Gastrocnemius medialis (tissue), 4 donors: ENCODE results near the gene SNRPD3. TPM values are rescaled to one million over a fixed set of nuclear protein-coding genes. Genes with fewer than 3 reads are reported as not detected.

Experiments
- ATAC-seq, 2 donors: fragments of 150-250 bp; one replicate each; pipeline ENCODE4 v1.9.1; 2016
- DNase-seq, 2 donors: peaks; one replicate each; pipeline ENCODE4 v3.0.0-alpha.2; 2019
- H3K27ac ChIP-seq, 4 donors: fragments of 200-600 bp; sonication (generic); 1 replicate in 1 of 4; 2 replicates in 3 of 4; pipeline ENCODE4 v1.5.1; 2016 to 2018; ENCODE audit warnings: mild to moderate bottlenecking in 2 of 4, moderate library complexity in 1 of 4
- H3K27me3 ChIP-seq, 3 donors: fragments of 200-600 bp; sonication (generic) in 2 of 3; 1 replicate in 1 of 3; 2 replicates in 2 of 3; pipeline versions ENCODE4 v1.5.1 to v1.6.0; 2016 to 2019; ENCODE audit warnings: mild to moderate bottlenecking in 1 of 3, moderate library complexity in 1 of 3
- H3K36me3 ChIP-seq, 2 donors: fragments of 200-600 bp; sonication (generic) in 1 of 2; one replicate each; pipeline ENCODE4 v1.5.1; 2017 to 2018
- H3K4me1 ChIP-seq, 2 donors: fragments of 200-600 bp; sonication (generic) in 1 of 2; one replicate each; pipeline ENCODE4 v1.5.1; 2016 to 2017; ENCODE audit warnings: mild to moderate bottlenecking in 2 of 2
- H3K4me3 ChIP-seq, 4 donors: fragments of 200-600 bp; sonication (generic) in 3 of 4; 1 replicate in 1 of 4; 2 replicates in 3 of 4; pipeline ENCODE4 v1.5.1; 2016 to 2019; ENCODE audit warnings: mild to moderate bottlenecking in 2 of 4
- H3K9me3 ChIP-seq, 3 donors: fragments of 200-600 bp; sonication (generic) in 2 of 3; 1 replicate in 1 of 3; 2 replicates in 2 of 3; pipeline ENCODE4 v1.5.1; 2016 to 2019
- CTCF ChIP-seq, 5 experiments: fragments of 450-650 bp in 3 of 5; fragments of 200-600 bp in 2 of 5; sonication (generic) in 2 of 5; IDR thresholded peaks in 4 of 5; conservative IDR thresholded peaks in 1 of 5; 1 replicate in 4 of 5; 2 replicates in 1 of 5; pipeline ENCODE4 v1.5.1; 2016 to 2019; ENCODE audit warnings: antibody characterized with exemption in 5 of 5, mild to moderate bottlenecking in 3 of 5, moderate library complexity in 3 of 5
- POLR2A ChIP-seq, 2 donors: fragments of 450-650 bp; IDR thresholded peaks; one replicate each; pipeline ENCODE4 v1.6.1; 2017; ENCODE audit warnings: antibody characterized with exemption in 2 of 2, mild to moderate bottlenecking in 2 of 2, moderate library complexity in 2 of 2
- in situ Hi-C, 4 donors: fragments of 200-750 bp; cut with MboI; loops; one replicate each; pipeline versions ENCODE4 v1.15.0 to v1.8.0; 2017; ENCODE audit warnings: low sequenced_read_pairs in 4 of 4
- intact Hi-C: fragments of 100-400 bp; cut with DNase I; formaldehyde crosslinking; loops from one replicate; pipeline ENCODE4 v1.15.1; 2023; ENCODE audit warnings: low total_unique reads
- total RNA-seq, 4 donors: library from RNA; depleted of rRNA; stranded (reverse); fragments of >200 nt; gene quantifications; one replicate each; pipeline versions ENCODE4 v1.1.0 to v1.2.3, GENCODE V29; 2016

SNRPD3 gene
- total RNA-seq, 4 donors from 2014 or later, result 119 to 166 (median 145) TPM

GRCh38 chr22:24566899-24567511 is 11.2 kb downstream of the SNRPD3 start:
- intact Hi-C loops (no loop called here), in situ Hi-C loops (no loop called here)
- peaks cover 0 to 31% of the 10 kb centered on the region in 2 donors for H3K36me3 ChIP-seq
- H3K9me3 ChIP-seq, result no peaks in the 10 kb centered on the region
- TF ChIP-seq CTCF (IDR thresholded peaks at IDR 0.05 in 4 of 5, conservative IDR thresholded peaks at IDR 0.05 in 1 of 5) (no peak), POLR2A (IDR thresholded peaks at IDR 0.05) (no peak)
- DNase-seq, result no peak
- peaks cover 44 to 56% of the 10 kb centered on the region in 2 donors for H3K4me1 ChIP-seq
- peak overlapping the region; percentile 26 to 87 (median 52) for H3K27ac ChIP-seq
- ATAC-seq, result no peak
- no peaks in the 10 kb centered on the region for H3K27me3 ChIP-seq
- H3K4me3 ChIP-seq, result no peak overlapping the region

- Histone ChIP-seq H3K36me3 (peaks cover 0 to 38% of the 10 kb centered on the region in 2 donors), H3K27ac (peak overlapping the region in 1 of 4 donors; percentile 87), H3K27me3 (no peaks in the 10 kb centered on the region), H3K4me1 (peaks cover 39 to 49% of the 10 kb centered on the region in 2 donors), H3K9me3 (no peaks in the 10 kb centered on the region), H3K4me3 (no peak overlapping the region)
- ATAC-seq (no peak), DNase-seq (no peak)
- in situ Hi-C loops, result no loop called here
- intact Hi-C loops, result no loop called here
- TF ChIP-seq CTCF (IDR thresholded peaks at IDR 0.05 in 4 of 5, conservative IDR thresholded peaks at IDR 0.05 in 1 of 5) (no peak), POLR2A (IDR thresholded peaks at IDR 0.05) (no peak)
These were observed 11.9 kb downstream of the SNRPD3 start for GRCh38 chr22:24567668-24568067.

- intact Hi-C loops, result no loop called here
- no peak for ATAC-seq
These were observed 15.5 kb downstream of the SNRPD3 start for GRCh38 chr22:24571266-24571665.

GRCh38 chr22:24576778-24577177 is 21.0 kb downstream of the SNRPD3 start:
- intact Hi-C loops, result no loop called here
- Histone ChIP-seq H3K4me1 (no peaks in the 10 kb centered on the region), H3K4me3 (no peak overlapping the region), H3K27ac (no peak overlapping the region), H3K36me3 (peaks cover 0 to 31% of the 10 kb centered on the region in 2 donors), H3K27me3 (no peaks in the 10 kb centered on the region), H3K9me3 (no peaks in the 10 kb centered on the region)
- in situ Hi-C loops, result no loop called here
- ATAC-seq, result no peak
- DNase-seq, result no peak
- TF ChIP-seq CTCF (IDR thresholded peaks at IDR 0.05 in 4 of 5, conservative IDR thresholded peaks at IDR 0.05 in 1 of 5) (no peak), POLR2A (IDR thresholded peaks at IDR 0.05) (no peak)

More at GRCh38 chr22:24571266-24571665, 15.5 kb downstream of the SNRPD3 start:
- DNase-seq, result no peak
- H3K9me3 ChIP-seq, result no peaks in the 10 kb centered on the region
- H3K27ac ChIP-seq, result no peak overlapping the region
- no peak for TF ChIP-seq POLR2A (IDR thresholded peaks at IDR 0.05)
- TF ChIP-seq CTCF (IDR thresholded peaks at IDR 0.05 in 4 of 5, conservative IDR thresholded peaks at IDR 0.05 in 1 of 5), result no peak
- in situ Hi-C loops, result no loop called here
- peaks cover 0 to 60% of the 10 kb centered on the region in 2 donors for H3K36me3 ChIP-seq
- H3K27me3 ChIP-seq, result no peaks in the 10 kb centered on the region
- no peak overlapping the region for H3K4me3 ChIP-seq
- H3K4me1 ChIP-seq, result peaks cover 9 to 14% of the 10 kb centered on the region in 2 donors
